Spinal cord (tissue), 10 donors: Measurements from ENCODE around the gene PCDH1. TPM values are rescaled to one million over a fixed set of nuclear protein-coding genes. Genes with fewer than 3 reads are reported as not detected.
"Not testable (repeated sequence)": the region's sequence is repeated elsewhere in the genome, so short reads cannot be mapped to it uniquely, and the experiment has no call there.

ENCODE experiments used
- DNase-seq, 6 donors: peaks; one replicate each; pipeline versions ENCODE4 v3.0.0 to v3.0.0-alpha.2; 2013 to 2015; ENCODE audit warnings: low spot score in 6 of 6, low read depth in 4 of 6
- H3K27ac ChIP-seq: one replicate; pipeline ENCODE4 v1.5.1; 2013; ENCODE audit warnings: low read depth, low read length, control low read depth
- H3K27me3 ChIP-seq: one replicate; pipeline ENCODE4 v1.6.1; 2013; ENCODE audit warnings: low read length; ENCODE audit not compliant: control insufficient read depth, insufficient read depth
- H3K36me3 ChIP-seq: one replicate; pipeline ENCODE4 v1.6.1; 2013; ENCODE audit warnings: low read length; ENCODE audit not compliant: control insufficient read depth, insufficient read depth
- H3K4me1 ChIP-seq: one replicate; pipeline ENCODE4 v1.6.1; 2013; ENCODE audit warnings: low read length; ENCODE audit not compliant: control insufficient read depth, insufficient read depth
- H3K4me3 ChIP-seq: one replicate; pipeline ENCODE4 v1.5.1; 2013; ENCODE audit warnings: low read depth, low read length, control low read depth
- H3K9me3 ChIP-seq: one replicate; pipeline ENCODE4 v1.6.1; 2013; ENCODE audit warnings: low read length; ENCODE audit not compliant: control insufficient read depth, insufficient read depth
- WGBS: methylation state at CpG from one replicate; pipeline ENCODE4 v1.1.5; 2013; ENCODE audit warnings: missing lambda C conversion rate; ENCODE audit not compliant: insufficient coverage; 5-methylcytosine and 5-hydroxymethylcytosine counted together
- polyA plus RNA-seq, 2 donors: library from polyadenylated mRNA; unstranded; fragments of 120-200 nt; gene quantifications; one replicate each; pipeline ENCODE4 v1.2.1, GENCODE V29; 2013; ENCODE audit not compliant: insufficient read length in 2 of 2
- total RNA-seq, 2 donors: library from RNA; depleted of rRNA in 1 of 2; stranded (reverse); fragments of 120-200 nt in 1 of 2; fragments of >200 nt in 1 of 2; gene quantifications; one replicate each; pipeline versions ENCODE4 v1.2.3 to v1.2.4, GENCODE V29; 2013 to 2014
- donor health status: healthy.

Gene PCDH1
- total and polyA plus RNA-seq, 4 donors: 25.5 to 52.0 (median 45.6) TPM

DNA sequence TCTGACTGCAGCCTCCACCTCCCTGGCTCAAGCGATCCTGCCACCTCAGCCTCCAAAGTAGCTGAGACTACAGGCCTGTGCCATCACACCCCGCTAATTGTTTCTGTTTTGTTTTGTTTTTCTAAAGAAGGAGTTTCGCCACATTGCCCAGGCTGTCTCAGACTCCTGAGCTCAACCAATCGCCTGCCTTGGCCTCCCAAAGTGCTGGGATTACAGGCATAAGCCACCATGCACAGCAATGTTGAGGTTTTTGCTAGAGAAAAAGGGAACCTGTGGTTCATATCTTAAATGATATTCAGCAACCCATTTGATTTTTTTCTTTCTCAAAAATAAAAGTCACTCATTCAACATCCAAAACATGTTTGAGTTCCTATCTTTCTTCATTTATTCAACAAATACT lies 25.1 kb upstream of the PCDH1 start:
- Histone ChIP-seq H3K27ac (no peak overlapping the region), H3K27me3 (no peaks in the 10 kb centered on the region), H3K4me1 (no peaks in the 10 kb centered on the region), H3K9me3 (no peaks in the 10 kb centered on the region), H3K36me3 (no peaks in the 10 kb centered on the region), H3K4me3 (no peak overlapping the region)
- DNase-seq: no peak
- WGBS: 47% methylated on average over 2 of the region's 4 CpGs

DNA sequence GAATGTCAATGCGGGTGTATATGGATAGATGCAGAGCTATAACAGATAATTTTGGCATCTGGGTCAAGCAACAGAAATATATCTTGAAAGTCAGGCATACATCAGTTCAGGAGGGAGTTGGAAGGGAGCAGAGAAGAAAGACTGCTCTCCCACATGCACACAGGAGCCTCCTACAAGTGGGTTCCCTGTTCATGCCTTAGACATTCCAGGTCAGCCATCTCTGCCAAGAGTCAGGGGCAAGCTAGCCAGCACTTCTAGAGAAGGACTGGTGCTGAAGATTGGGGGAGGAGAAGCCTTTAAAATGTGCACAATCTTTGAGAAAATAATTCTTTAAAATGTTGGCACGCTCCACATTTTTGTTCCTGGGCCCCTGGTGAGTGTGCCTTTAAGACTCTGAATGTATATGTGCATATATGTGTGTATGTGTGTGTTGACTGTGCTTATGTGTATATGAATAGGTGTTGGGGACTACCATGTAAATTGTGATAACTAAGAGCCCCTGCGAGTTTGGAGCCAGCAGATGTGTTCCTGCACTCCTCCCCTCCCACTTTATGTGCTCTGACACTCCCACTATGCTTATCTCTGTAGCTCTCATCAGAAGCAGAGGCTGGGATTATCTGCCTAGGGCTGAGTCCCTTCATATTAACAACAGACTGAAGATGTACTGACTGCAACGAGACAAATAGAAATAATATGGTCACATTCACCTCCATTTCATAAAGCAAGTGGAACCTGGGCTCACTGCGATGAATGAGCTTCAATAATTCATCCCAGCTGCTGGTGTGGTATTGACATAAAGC lies 24.0 kb upstream of the PCDH1 start:
- Histone ChIP-seq H3K4me3 (no peak overlapping the region), H3K9me3 (no peaks in the 10 kb centered on the region), H3K4me1 (no peaks in the 10 kb centered on the region), H3K27me3 (no peaks in the 10 kb centered on the region), H3K27ac (no peak overlapping the region), H3K36me3 (no peaks in the 10 kb centered on the region)
- peak in 1 of 6 donors; percentile 35 for DNase-seq
- WGBS: 91% methylated on average over 2 of the region's 5 CpGs

DNA sequence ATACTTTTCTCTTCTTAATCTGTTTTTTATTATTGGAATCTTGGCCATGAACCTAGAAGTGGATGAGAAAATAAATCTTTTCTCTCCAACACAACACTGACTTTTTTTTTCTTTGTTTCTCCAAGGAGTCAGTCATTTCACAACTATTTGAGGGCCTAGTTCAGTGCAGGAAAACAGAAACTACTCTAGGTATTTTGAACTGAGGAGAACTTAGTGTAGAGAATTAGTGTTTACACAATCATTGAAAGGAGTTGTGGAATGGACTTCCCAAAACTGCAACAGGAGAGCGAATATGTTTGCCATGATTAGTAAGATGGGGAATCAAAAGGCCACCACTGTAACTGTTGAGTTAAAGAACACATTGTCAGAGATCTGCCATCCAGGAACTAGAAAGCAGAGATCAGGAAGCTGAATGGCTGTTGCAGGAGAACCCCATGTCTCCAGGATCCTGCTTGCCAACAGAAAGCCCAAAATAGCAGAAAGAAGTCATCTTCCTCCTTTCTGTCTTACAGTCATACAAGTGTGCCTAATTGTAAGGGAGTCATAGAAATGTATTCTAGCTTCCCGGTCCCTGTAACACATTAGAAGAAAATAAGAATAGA lies 20.3 kb upstream of the PCDH1 start:
- no peak for DNase-seq
- Histone ChIP-seq H3K4me3 (no peak overlapping the region), H3K4me1 (no peaks in the 10 kb centered on the region), H3K27ac (no peak overlapping the region), H3K36me3 (no peaks in the 10 kb centered on the region), H3K27me3 (no peaks in the 10 kb centered on the region), H3K9me3 (no peaks in the 10 kb centered on the region)
- 100% methylated on average over 1 of the region's 2 CpGs for WGBS

DNA sequence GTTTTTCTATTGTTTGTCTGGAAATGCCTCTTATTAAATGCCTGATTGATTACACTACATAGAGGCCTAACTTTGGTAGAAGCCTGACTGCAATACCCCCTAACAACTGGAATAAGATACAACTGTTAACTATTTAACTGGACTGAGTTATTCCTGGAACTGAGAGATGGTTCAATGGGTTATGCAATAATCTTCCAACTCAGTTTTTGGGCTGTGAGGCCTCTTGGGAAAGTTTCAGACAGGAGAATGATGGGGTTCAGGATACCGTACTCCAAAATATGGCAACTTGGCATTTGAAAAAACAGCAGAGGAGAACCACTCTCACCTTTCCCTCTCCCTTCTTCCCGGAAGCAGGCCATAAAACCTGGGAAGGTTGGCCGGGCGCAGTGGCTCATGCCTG lies 19.2 kb upstream of the PCDH1 start:
- Histone ChIP-seq H3K9me3 (no peaks in the 10 kb centered on the region), H3K4me1 (no peaks in the 10 kb centered on the region), H3K27ac (no peak overlapping the region), H3K4me3 (no peak overlapping the region), H3K36me3 (no peaks in the 10 kb centered on the region), H3K27me3 (no peaks in the 10 kb centered on the region)
- no peak for DNase-seq
- WGBS: no CpG with 5 or more reads among the region's 4 CpGs

DNA sequence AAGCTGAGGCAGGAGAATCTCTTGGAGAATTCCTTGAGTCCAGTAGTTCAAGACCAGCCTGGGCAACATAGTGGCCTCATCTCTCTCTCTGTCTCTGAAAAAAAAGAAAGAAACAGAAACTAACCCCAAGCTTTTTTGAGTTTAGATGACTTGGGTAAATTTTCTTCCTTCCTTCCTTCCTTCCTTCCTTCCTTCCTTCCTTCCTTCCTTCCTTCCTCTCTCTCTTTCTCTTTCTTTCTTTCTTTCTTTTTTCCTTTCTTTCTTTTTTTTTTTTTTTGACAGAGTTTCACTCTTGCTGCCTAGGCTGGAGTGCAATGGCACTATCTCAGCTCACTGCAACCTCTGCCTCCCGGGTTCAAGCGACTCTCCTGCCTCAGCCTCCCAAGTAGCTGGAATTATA lies 12.2 kb upstream of the PCDH1 start:
- not testable (repeated sequence) for H3K27me3 ChIP-seq, H3K36me3 ChIP-seq, H3K4me1 ChIP-seq, H3K27ac ChIP-seq, H3K4me3 ChIP-seq, H3K9me3 ChIP-seq, DNase-seq
- WGBS: no CpG with 5 or more reads among the region's 2 CpGs

DNA sequence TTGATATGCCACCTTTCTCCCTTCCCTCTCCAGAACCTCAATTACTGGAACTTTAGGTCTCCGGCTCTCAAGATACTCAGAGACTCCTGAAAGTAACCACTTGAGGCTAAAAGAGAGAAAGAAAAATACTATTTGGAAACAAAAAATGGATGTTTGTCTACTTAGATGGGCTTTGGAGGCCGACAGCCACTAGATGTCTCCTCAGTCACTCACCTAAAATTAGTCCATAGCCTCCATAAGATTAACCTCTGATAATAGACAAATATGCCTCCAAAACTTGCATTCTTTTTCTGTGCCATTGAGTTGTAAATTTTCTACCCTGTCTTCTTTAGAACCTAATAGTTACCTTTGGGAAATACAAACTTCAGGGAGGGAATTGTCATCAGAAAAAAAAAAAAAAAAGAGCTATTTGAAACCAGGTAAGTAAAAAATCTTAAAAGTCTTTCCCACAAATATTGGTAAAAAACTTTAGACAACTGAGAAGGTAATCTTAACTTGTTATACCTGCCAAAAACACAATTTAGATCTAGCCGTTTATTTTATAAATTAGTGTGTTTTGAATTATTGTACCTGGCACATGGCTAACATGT lies 11.2 kb upstream of the PCDH1 start:
- no peak overlapping the region for H3K4me3 ChIP-seq
- WGBS: no CpG with 5 or more reads among the region's 3 CpGs
- DNase-seq: peak in 1 of 6 donors; percentile 57
- no peaks in the 10 kb centered on the region for H3K36me3 ChIP-seq
- H3K9me3 ChIP-seq: no peaks in the 10 kb centered on the region
- H3K27ac ChIP-seq: no peak overlapping the region
- peaks cover 3% of the 10 kb centered on the region for H3K4me1 ChIP-seq
- H3K27me3 ChIP-seq: no peaks in the 10 kb centered on the region

DNA sequence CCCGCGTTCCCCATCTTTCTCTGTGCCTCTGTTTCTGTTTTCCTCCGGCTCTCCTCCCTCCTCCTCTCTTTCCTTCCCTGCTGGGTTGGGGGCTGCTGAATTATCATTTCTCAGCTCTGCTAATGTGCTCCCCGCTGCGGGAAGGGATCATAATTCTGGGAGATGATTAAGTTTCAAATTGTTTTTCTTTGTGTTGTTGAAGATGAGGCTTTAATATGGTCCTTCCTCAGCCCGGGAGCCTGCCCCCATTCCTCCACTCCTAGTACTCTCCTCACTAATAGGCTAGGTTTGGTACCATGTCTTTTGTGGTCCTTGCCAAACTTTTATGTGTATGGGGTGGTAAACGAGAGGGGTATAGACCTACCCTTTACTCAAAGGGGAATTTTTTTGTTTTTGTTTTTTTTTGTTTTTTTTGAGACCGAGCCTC lies 5.7 kb upstream of the PCDH1 start:
- peaks cover 56% of the 10 kb centered on the region for H3K4me1 ChIP-seq
- H3K9me3 ChIP-seq: no peaks in the 10 kb centered on the region
- peak in 2 of 6 donors; percentile 37 to 94 for DNase-seq
- no CpG with 5 or more reads among the region's 8 CpGs for WGBS
- no peaks in the 10 kb centered on the region for H3K36me3 ChIP-seq
- H3K27me3 ChIP-seq: no peaks in the 10 kb centered on the region
- H3K27ac ChIP-seq: peak overlapping the region; percentile 93
- H3K4me3 ChIP-seq: peak overlapping the region; percentile 44

DNA sequence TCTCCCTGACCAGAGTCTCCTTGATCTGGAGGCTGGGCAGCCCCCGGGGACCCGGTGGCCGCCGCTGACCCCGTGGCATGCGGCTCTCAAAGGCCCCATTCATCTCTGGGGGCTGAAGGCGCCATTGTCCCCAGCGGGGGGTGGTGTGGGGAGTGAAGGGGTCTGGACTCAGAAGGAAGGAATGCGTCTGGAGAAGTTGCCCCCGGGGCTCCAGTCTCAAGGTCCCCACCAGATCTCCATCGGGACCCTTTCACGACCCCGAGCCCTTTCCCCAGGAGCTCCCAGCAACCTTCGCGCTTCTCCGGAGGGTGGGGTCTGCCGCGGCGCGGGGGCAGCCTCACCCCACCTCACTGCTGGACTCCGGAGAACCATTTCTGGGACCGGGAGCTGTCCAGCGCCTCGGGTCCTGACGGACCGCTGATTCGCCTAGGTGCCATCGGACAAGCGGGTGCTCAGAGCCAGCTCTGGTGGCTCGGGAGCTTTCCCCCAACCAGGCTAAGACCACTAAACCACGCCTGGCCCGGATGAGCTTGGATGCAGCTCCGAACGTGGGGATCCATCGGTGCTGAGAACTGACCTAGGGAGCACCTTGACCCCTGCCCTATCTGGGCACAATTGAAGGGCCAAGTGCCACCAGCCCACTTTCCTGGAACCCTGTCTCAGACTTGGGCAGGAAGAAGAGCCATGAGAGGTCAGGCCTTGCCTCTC lies 5.1 kb upstream of the PCDH1 start:
- peaks cover 61% of the 10 kb centered on the region for H3K4me1 ChIP-seq
- H3K9me3 ChIP-seq: no peaks in the 10 kb centered on the region
- H3K36me3 ChIP-seq: no peaks in the 10 kb centered on the region
- H3K27me3 ChIP-seq: no peaks in the 10 kb centered on the region
- peak overlapping the region; percentile 93 for H3K27ac ChIP-seq
- H3K4me3 ChIP-seq: peak overlapping the region; percentile 44
- DNase-seq: peak in 2 of 6 donors; percentile 66 to 80
- WGBS: 3% methylated on average over 28 of the region's 35 CpGs

DNA sequence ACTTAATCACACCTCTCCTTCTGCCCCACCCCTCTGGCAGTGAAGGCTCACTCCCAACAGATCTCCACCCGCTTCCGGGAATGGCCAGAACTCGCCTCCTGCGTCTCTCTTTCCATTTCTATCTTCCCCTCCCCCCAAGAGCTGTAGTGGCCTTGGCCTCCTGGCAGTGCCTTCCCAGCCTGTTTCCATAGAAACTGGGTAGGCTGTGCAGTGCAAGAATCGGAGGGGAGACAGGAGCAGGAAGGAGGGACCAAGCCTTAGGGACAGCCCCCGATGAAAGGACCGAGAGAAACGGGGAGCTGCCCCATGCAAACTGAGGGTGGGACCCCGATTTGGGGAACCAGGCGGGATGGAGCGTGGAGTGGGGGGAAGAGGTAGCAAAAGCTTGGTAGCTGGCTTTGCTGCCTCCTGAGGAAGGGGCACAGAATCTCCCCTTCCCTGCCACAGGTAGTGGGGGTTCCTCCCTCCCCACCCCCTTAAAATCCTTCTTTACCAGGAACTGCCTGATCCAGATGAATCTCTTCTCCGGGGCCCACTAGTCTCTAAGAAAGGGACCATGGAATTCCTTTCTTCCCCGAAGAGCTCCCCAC lies 4.5 kb upstream of the PCDH1 start:
- H3K9me3 ChIP-seq: no peaks in the 10 kb centered on the region
- no peaks in the 10 kb centered on the region for H3K36me3 ChIP-seq
- peak in 3 of 6 donors; percentile 60 to 96 (median 91) for DNase-seq
- peaks cover 62% of the 10 kb centered on the region for H3K4me1 ChIP-seq
- H3K4me3 ChIP-seq: peak overlapping the region; percentile 44
- 4% methylated on average over 6 of the region's 13 CpGs for WGBS
- no peaks in the 10 kb centered on the region for H3K27me3 ChIP-seq
- peak overlapping the region; percentile 93 for H3K27ac ChIP-seq
